ENCODE data around the gene PLXNA2.

GRCh38 chr1:208043691-208044181 is 200.4 kb downstream of the PLXNA2 start:
- TF ChIP-seq CTCF (IDR thresholded peaks at IDR 0.05) (no peak), POLR2A (IDR thresholded peaks at IDR 0.05) (no peak)
